H1 (cell line): ENCODE results near the gene FXN.

Experiments
- CHD2 ChIP-seq: IDR thresholded peaks from 2 replicates; pipeline ENCODE4 v1.6.1; 2012; ENCODE audit warnings: low read length, improper control_type of control experiment
- CTCF ChIP-seq, 3 experiments: IDR thresholded peaks; 1 replicate in 2 of 3; 2 replicates in 1 of 3; pipeline versions ENCODE4 v1.5.1 to v1.6.1; 2011; ENCODE audit warnings: low read length in 3 of 3, mild to moderate bottlenecking in 3 of 3, inconsistent platforms in 2 of 3, low read depth in 1 of 3, moderate library complexity in 1 of 3; ENCODE audit not compliant: insufficient read depth in 1 of 3; ENCODE audit errors: control extremely low read depth in 1 of 3
- SIN3A ChIP-seq, 2 experiments: IDR thresholded peaks in 1 of 2; conservative IDR thresholded peaks in 1 of 2; 2 replicates each; pipeline ENCODE4 v1.6.1; 2011 to 2012; ENCODE audit warnings: low read length in 2 of 2, improper control_type of control experiment in 1 of 2, low read depth in 1 of 2, mild to moderate bottlenecking in 1 of 2

- TF ChIP-seq CTCF (IDR thresholded peaks at IDR 0.05; ENCODE audit: control extremely low read depth in 1 of 3, insufficient read depth in 1 of 3, low read depth in 1 of 3, low read length in 3 of 3): no peak
- TF ChIP-seq CHD2: no peak
- no peak for TF ChIP-seq SIN3A (conservative IDR thresholded peaks at IDR 0.05 in 1 of 2, IDR thresholded peaks at IDR 0.05 in 1 of 2; ENCODE audit: low read depth in 1 of 2, low read length in 2 of 2)
Measured at GRCh38 chr9:69058101-69058500, 22.5 kb downstream of the FXN start.
